Right lobe of liver (tissue), 6 donors: ENCODE data around the gene APBA2. TPM values are rescaled to one million over a fixed set of nuclear protein-coding genes. Genes with fewer than 3 reads are reported as not detected.

Experiments
- ATAC-seq, 4 donors: fragments of 200-7000 bp; cut with Tn5 transposase; one replicate each; pipeline ENCODE4 v1.9.1; 2020; ENCODE audit warnings: mild to moderate bottlenecking in 4 of 4, moderate library complexity in 4 of 4
- DNase-seq, 3 donors: peaks; one replicate each; pipeline ENCODE4 v3.0.0-alpha.2; 2020
- H3K27ac ChIP-seq, 3 donors: fragments of 200-600 bp; one replicate each; pipeline ENCODE4 v1.8.0; 2022
- H3K27me3 ChIP-seq, 2 donors: fragments of 200-600 bp; one replicate each; pipeline ENCODE4 v1.8.0; 2022
- H3K36me3 ChIP-seq, 4 donors: fragments of 200-600 bp; sonication (generic) in 1 of 4; one replicate each; pipeline versions ENCODE4 v1.5.1 to v1.8.0; 2017 to 2022; ENCODE audit warnings: control low read depth in 1 of 4
- H3K4me1 ChIP-seq, 4 donors: fragments of 200-600 bp; sonication (generic) in 1 of 4; one replicate each; pipeline versions ENCODE4 v1.5.1 to v1.8.0; 2017 to 2022; ENCODE audit warnings: control low read depth in 1 of 4
- H3K4me3 ChIP-seq, 3 donors: fragments of 200-600 bp; one replicate each; pipeline ENCODE4 v1.8.0; 2022
- H3K9me3 ChIP-seq, 4 donors: fragments of 200-600 bp; sonication (generic) in 1 of 4; one replicate each; pipeline versions ENCODE4 v1.5.1 to v1.8.0; 2017 to 2022; ENCODE audit warnings: control low read depth in 1 of 4
- POLR2A ChIP-seq: fragments of 450-650 bp; IDR thresholded peaks from one replicate; pipeline ENCODE4 v1.6.1; 2017; ENCODE audit warnings: antibody characterized with exemption, mild to moderate bottlenecking
- WGBS: methylation state at CpG from one replicate; pipeline ENCODE4 v1.1.6; 2018; ENCODE audit warnings: low coverage, low lambda C conversion rate; ENCODE audit not compliant: insufficient coverage; ENCODE audit errors: missing lambda C conversion rate; 5-methylcytosine and 5-hydroxymethylcytosine counted together
- intact Hi-C, 2 donors: fragments of 100-400 bp; cut with DNase I; formaldehyde crosslinking; loops; one replicate each; pipeline versions ENCODE4 v1.11.2 to v1.14.1; 2022
- total RNA-seq, 6 experiments: library from RNA; depleted of rRNA in 2 of 6; stranded (reverse); fragments of >200 nt in 2 of 6; fragmentation: NEBNext Ultra II Directional in 3 of 6; extraction: Animal tissue kit (Norgen Biotek cat#: 25700) in 3 of 6; gene quantifications; one replicate each; pipeline versions ENCODE4 v1.1.0 to v1.2.4, GENCODE V29; 2016 to 2023
- TF ChIP-seq, protein P1 (sequence below), 4 donors: fragments of 200-600 bp in 3 of 4; fragments of 450-650 bp in 1 of 4; IDR thresholded peaks; one replicate each; pipeline versions ENCODE4 v1.5.1 to v1.8.0; 2016 to 2022; ENCODE audit warnings: antibody characterized with exemption in 4 of 4, mild to moderate bottlenecking in 2 of 4
- donor health status: DM: no; HTN: yes; CAD: no.
- donor health status: DM: no; HTN: no; CAD: no.
- donor health status: DM: no; HTN: no; CAD: no.
- donor health status: DM: no; HTN: yes; CAD: no.
- donor health status: DM: no; HTN: yes; CAD: no.

The APBA2 gene
- total RNA-seq, 6 experiments from 2014 or later, result 0.51 to 0.75 (median 0.69) TPM

DNA sequence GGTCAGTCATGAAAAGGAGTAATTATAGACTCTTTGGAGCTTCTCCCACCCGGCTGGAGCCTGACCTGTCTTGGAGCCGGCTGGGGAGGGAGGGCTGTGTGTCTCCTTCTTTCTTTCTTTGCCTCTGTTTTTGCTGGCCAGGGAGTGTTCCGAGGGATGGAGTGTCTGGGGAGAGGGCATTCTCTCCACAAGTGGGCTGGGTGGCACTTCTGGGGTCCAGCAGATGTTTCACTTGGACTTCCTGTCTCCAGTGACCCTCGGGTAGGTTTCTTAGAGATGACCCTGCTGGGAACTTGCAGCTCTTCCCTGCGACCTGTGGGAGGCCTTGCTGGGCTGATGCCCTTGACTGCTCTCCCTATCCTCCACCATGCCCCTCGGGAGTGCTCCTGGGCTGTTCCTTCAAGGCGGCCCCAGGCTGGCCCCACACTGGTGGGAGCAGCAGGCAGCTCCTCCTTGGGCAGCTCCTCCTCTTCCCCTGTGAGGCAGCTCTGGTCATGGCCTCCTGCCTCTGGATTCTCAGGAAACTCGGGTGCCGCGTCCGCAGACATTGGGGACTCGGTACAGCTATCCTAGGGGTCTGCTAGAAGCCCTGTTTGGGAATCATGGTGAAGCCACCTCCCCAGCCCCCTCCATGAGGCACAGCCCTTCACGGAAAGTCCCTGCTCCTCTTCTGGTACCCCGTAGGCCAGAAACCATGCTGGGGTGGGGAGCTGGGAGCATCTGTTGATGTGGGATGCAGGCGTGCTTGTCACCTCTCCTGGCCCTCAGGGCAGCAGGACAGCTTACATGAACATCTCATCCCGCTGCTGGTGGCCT lies 44.9 kb downstream of the APBA2 start:
- intact Hi-C loops, result no loop called here
- no peak overlapping the region for H3K4me3 ChIP-seq
- no peaks in the 10 kb centered on the region for H3K36me3 ChIP-seq
- ATAC-seq (no peak), DNase-seq (no peak)
- H3K4me1 ChIP-seq, result no peaks in the 10 kb centered on the region
- H3K27ac ChIP-seq, result no peak overlapping the region
- WGBS, result 74% methylated on average over 4 of the region's 16 CpGs
- no peaks in the 10 kb centered on the region for H3K27me3 ChIP-seq
- no peak for TF ChIP-seq POLR2A
- TF ChIP-seq, protein P1, sequence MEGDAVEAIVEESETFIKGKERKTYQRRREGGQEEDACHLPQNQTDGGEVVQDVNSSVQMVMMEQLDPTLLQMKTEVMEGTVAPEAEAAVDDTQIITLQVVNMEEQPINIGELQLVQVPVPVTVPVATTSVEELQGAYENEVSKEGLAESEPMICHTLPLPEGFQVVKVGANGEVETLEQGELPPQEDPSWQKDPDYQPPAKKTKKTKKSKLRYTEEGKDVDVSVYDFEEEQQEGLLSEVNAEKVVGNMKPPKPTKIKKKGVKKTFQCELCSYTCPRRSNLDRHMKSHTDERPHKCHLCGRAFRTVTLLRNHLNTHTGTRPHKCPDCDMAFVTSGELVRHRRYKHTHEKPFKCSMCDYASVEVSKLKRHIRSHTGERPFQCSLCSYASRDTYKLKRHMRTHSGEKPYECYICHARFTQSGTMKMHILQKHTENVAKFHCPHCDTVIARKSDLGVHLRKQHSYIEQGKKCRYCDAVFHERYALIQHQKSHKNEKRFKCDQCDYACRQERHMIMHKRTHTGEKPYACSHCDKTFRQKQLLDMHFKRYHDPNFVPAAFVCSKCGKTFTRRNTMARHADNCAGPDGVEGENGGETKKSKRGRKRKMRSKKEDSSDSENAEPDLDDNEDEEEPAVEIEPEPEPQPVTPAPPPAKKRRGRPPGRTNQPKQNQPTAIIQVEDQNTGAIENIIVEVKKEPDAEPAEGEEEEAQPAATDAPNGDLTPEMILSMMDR (IDR thresholded peaks at IDR 0.05), result no peak
- H3K9me3 ChIP-seq, result no peaks in the 10 kb centered on the region

DNA sequence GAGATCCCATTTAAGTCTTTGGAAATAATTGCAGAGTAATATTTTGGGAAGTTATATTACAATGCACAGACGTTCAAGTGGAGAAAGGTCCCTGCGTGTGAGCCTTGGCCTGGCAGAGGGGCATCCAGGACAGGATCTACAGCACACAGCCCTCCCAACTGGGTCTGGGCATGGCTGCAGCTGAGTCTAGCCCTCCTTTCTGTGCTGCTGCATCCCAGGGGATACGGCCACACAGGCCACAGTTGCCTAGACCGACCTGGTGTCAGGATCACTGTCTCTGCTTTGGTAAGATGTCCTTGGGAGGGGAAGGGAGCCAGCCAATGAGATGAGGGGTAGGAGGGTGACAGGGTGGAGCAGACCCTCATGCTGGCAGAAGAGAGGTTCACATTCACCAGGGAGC lies 46.1 kb downstream of the APBA2 start:
- Histone ChIP-seq H3K4me1 (no peaks in the 10 kb centered on the region), H3K9me3 (no peaks in the 10 kb centered on the region), H3K27me3 (no peaks in the 10 kb centered on the region), H3K36me3 (no peaks in the 10 kb centered on the region), H3K4me3 (no peak overlapping the region), H3K27ac (no peak overlapping the region)
- DNase-seq (no peak), ATAC-seq (no peak)
- no peak for TF ChIP-seq POLR2A
- TF ChIP-seq, protein P1 (IDR thresholded peaks at IDR 0.05), result no peak
- intact Hi-C loops, result no loop called here
- WGBS, result 58% methylated on average over 4 of the region's 4 CpGs

DNA sequence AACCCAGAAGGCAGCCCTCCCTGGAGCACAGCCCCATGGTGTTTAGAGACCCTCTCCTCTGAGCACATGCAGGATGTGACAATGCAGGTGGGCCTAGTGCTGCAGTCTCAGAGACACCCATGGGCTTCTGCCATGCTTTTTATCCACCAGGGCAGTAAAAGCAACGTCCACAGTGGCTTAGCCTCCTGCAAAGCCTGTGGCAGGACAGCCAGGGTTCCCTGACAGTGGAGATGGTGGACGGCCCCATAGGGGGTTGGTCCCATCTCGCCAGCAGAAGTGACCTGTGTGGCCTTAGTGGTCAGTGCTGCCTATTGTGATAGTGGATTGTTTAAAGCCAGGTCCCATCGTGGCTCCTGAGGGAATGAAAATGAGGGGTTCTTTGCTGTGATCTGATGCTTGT lies 46.6 kb downstream of the APBA2 start:
- Histone ChIP-seq H3K27ac (no peak overlapping the region), H3K27me3 (no peaks in the 10 kb centered on the region), H3K4me3 (no peak overlapping the region), H3K36me3 (no peaks in the 10 kb centered on the region), H3K4me1 (no peaks in the 10 kb centered on the region), H3K9me3 (no peaks in the 10 kb centered on the region)
- no peak for DNase-seq
- intact Hi-C loops, result no loop called here
- 33% methylated on average over 1 of the region's 4 CpGs for WGBS
- TF ChIP-seq, protein P1 (IDR thresholded peaks at IDR 0.05), result no peak
- no peak for TF ChIP-seq POLR2A
- ATAC-seq, result no peak

DNA sequence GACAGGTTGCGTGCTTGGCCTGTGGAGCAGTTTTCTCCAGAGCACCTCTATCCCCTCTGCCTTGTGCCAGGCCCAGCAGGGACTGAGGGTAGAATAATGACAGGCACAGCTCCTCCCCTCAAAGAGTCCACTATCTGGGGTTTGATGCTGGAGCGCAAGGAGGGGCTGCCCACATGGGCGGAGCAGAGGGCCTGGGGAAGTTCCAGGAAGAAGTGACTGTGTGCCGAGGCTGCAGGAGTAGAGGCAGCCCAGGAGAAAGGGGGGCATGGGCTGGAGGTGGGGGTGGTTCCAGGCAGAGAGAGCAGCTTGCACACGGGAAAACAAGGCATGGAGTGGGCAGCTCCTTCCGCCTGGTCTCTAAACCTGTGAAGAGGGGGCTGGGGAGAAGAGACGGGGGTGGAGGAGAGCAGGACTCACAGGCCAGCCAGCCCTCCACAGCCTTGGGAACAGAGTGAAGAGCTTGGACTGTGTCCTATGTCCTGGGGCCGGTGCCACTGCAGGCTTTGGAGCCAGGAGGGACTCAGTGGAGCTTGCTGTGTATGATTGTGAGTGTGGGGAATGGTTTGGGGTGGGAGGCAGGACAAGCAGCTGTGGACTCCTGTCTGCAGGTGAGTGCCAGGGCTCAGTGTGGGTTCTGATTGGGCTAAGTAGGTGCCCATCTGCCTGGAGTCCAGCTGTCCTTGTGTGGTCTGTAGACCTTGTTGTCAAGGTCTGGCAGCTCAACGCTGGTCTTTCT lies 48.1 kb downstream of the APBA2 start:
- Histone ChIP-seq H3K36me3 (no peaks in the 10 kb centered on the region), H3K4me3 (no peak overlapping the region), H3K9me3 (no peaks in the 10 kb centered on the region), H3K27ac (no peak overlapping the region), H3K4me1 (no peaks in the 10 kb centered on the region), H3K27me3 (no peaks in the 10 kb centered on the region)
- DNase-seq (no peak), ATAC-seq (no peak)
- TF ChIP-seq, protein P1 (IDR thresholded peaks at IDR 0.05), result no peak
- no peak for TF ChIP-seq POLR2A
- intact Hi-C loops, result no loop called here
- 62% methylated on average over 7 of the region's 9 CpGs for WGBS
